HL-60 (cell line): ENCODE measurements around the gene LRRK1.

Source experiments
- DNase-seq, 2 experiments: peaks; one replicate each; pipeline ENCODE4 v3.0.0-alpha.2; 2010 to 2020; ENCODE audit warnings: low read depth in 1 of 2, low spot score in 1 of 2
- H3K27ac ChIP-seq: fragments of 250-450 bp; sonication (Bioruptor Pico); replicated peaks from 2 replicates; pipeline ENCODE4 v1.5.1; 2020; ENCODE audit warnings: mild to moderate bottlenecking, moderate library complexity
- H3K27me3 ChIP-seq: fragments of 250-450 bp; sonication (Bioruptor Pico); 2 replicates; pipeline ENCODE4 v1.5.1; 2021; ENCODE audit warnings: mild to moderate bottlenecking, moderate library complexity; ENCODE audit not compliant: insufficient read depth, poor library complexity, severe bottlenecking
- H3K4me3 ChIP-seq: replicated peaks from 2 replicates; pipeline ENCODE4 v1.5.1; 2011; ENCODE audit warnings: mild to moderate bottlenecking, control low read depth, low read length; ENCODE audit not compliant: insufficient read depth
- GABPA ChIP-seq: IDR thresholded peaks from 2 replicates; pipeline ENCODE4 v1.6.1; 2012; ENCODE audit warnings: low read depth
- POLR2AphosphoS5 ChIP-seq: IDR thresholded peaks from 2 replicates; pipeline ENCODE4 v1.6.1; 2012; ENCODE audit warnings: low read depth
- REST ChIP-seq: IDR thresholded peaks from 2 replicates; pipeline ENCODE4 v1.6.1; 2012; ENCODE audit warnings: low read depth; ENCODE audit not compliant: insufficient replicate concordance
- SPI1 ChIP-seq: IDR thresholded peaks from 2 replicates; pipeline ENCODE4 v1.6.1; 2012; ENCODE audit warnings: low read depth, mild to moderate bottlenecking, borderline replicate concordance
- TF ChIP-seq, protein P1 (sequence below): IDR thresholded peaks from one replicate; pipeline ENCODE4 v1.5.1; 2011; ENCODE audit warnings: low read length, control low read depth, inconsistent platforms; ENCODE audit not compliant: insufficient read depth

The LRRK1 gene

GRCh38 chr15:100988857-100989256, 69.7 kb downstream of the LRRK1 start:
- no peak for DNase-seq

DNA sequence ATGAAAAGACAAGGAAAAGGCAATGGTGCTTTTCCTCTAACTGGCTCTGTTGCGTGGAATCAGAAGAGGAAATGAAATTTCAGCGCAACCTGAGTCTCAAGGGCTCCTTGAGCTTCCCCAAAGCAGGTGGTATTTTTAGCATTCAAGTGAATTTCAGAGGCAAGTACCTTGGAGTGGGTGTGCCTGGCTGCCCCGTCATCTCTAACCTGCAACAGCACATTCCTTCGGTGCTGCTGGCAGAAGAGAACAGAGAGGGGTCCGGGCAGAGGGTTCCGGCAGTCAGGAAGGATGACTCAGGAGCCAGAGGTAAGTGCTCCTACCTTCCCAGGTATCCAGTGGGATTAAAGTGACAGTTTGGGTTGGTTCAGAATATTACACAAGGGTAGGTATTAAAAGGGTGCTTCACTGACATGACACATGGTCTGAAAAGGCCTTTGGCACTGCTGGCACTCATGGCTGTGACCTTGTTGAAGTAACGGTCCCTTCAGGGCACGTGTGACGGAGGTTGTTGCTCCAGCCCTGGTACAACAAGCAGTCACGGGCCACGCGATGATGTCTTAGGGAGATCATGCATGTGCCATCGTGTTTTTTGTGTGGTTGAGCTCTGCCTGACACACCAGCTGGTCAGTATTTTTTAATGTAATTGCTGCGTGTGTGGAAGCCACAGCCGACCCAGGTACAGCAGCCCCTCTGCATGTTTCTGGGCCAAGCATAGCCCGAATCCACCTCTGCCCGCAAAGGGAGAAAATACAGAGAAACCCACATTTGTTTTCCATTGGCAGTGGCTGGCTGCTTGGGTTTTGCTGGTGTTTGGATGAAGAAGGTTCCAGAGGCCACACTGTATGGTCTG, 75.7 kb downstream of the LRRK1 start:
- Histone ChIP-seq H3K27me3 (no peaks in the 10 kb centered on the region), H3K4me3 (no peak overlapping the region), H3K27ac (no peak overlapping the region)
- TF ChIP-seq REST (no peak), SPI1 (no peak), GABPA (no peak), POLR2AphosphoS5 (no peak)
- TF ChIP-seq, protein P1, sequence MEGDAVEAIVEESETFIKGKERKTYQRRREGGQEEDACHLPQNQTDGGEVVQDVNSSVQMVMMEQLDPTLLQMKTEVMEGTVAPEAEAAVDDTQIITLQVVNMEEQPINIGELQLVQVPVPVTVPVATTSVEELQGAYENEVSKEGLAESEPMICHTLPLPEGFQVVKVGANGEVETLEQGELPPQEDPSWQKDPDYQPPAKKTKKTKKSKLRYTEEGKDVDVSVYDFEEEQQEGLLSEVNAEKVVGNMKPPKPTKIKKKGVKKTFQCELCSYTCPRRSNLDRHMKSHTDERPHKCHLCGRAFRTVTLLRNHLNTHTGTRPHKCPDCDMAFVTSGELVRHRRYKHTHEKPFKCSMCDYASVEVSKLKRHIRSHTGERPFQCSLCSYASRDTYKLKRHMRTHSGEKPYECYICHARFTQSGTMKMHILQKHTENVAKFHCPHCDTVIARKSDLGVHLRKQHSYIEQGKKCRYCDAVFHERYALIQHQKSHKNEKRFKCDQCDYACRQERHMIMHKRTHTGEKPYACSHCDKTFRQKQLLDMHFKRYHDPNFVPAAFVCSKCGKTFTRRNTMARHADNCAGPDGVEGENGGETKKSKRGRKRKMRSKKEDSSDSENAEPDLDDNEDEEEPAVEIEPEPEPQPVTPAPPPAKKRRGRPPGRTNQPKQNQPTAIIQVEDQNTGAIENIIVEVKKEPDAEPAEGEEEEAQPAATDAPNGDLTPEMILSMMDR, result no peak
- DNase-seq, result no peak

More at GRCh38 chr15:100988857-100989256, 69.7 kb downstream of the LRRK1 start:
- no peak overlapping the region for H3K27ac ChIP-seq
- no peak overlapping the region for H3K4me3 ChIP-seq
- H3K27me3 ChIP-seq, result no peaks in the 10 kb centered on the region
- TF ChIP-seq REST, result no peak
- TF ChIP-seq, protein P1, result no peak
- no peak for TF ChIP-seq GABPA
- no peak for TF ChIP-seq SPI1
- TF ChIP-seq POLR2AphosphoS5, result no peak

DNA sequence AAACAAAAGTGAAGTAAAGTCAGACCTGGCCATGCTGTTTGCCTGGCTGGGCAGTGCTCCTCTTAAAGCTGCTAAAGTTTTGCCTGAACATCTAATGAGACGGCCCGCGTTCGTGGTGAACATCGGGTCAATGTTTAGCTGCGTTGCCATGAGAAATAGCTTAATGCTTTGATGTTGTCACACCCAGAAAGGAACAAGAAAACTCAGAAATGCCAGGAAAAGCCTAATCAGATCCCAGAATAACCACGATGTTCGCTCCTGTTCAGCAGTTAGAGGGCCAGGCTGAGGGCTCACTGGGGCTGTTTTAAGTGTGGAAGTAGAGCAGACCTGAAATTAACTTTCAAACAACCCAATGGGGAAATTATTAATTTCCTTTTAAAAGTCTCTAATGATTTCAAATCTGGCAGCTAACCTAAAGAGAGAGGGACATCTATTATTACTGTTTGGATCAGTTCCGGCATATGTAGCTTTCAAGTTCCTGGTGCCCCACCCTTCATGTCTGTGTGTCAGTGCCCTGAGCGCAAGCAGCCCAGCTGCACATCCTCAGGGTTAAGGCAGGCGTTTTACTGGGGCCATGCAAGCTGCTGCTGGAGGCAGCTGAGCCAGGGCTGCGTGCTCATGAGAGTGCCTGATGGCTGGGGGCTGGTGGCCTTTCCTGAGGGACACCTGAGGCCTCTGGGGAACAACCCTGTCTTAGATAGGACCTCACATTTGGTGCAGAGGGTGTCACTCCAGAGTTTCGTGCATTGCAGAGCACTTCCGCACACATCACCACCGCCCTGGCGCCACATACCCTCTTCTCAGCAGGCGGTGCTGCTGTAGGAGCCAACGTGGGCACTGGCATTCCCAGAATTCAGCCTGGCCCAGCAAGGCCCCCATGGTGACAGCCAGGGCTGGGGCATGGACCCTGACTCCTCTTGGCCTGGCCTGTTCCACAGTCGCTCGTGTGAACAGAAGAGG, 76.6 kb downstream of the LRRK1 start:
- no peak for DNase-seq
- Histone ChIP-seq H3K27ac (no peak overlapping the region), H3K4me3 (no peak overlapping the region), H3K27me3 (no peaks in the 10 kb centered on the region)
- TF ChIP-seq, protein P1, result no peak
- no peak for TF ChIP-seq POLR2AphosphoS5
- TF ChIP-seq REST, result no peak
- no peak for TF ChIP-seq SPI1
- no peak for TF ChIP-seq GABPA
